Measurements from ENCODE around the gene DUSP22.
"Not testable (repeated sequence)": the region's sequence is repeated elsewhere in the genome, so short reads cannot be mapped to it uniquely, and the experiment has no call there.

DUSP22 gene

GRCh38 chr6:324116-324728, 31.9 kb downstream of the DUSP22 start:
- no peak for DNase-seq (ENCODE audit: low read depth)

DNA sequence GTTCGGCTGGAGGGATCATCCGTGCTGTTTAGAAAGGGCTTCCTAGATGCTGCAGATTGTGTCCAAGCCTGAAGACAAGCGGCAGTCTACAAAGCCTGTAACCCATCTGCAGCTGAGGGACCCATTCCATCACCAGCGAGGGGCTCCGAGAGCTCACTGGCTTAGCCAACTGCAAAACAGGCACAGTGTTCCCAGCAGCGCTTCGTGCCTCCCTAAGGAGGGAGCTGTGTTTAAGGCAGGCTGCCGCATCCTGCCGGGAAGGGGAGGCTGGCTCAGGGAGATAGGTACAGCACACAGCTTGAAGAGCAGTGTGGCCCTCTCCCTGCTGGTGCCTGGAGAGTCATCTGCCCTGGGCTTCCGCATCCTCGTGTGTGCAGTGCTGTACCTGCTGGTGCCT, 32.4 kb downstream of the DUSP22 start:
- DNase-seq (ENCODE audit: low read depth): no peak

DNA sequence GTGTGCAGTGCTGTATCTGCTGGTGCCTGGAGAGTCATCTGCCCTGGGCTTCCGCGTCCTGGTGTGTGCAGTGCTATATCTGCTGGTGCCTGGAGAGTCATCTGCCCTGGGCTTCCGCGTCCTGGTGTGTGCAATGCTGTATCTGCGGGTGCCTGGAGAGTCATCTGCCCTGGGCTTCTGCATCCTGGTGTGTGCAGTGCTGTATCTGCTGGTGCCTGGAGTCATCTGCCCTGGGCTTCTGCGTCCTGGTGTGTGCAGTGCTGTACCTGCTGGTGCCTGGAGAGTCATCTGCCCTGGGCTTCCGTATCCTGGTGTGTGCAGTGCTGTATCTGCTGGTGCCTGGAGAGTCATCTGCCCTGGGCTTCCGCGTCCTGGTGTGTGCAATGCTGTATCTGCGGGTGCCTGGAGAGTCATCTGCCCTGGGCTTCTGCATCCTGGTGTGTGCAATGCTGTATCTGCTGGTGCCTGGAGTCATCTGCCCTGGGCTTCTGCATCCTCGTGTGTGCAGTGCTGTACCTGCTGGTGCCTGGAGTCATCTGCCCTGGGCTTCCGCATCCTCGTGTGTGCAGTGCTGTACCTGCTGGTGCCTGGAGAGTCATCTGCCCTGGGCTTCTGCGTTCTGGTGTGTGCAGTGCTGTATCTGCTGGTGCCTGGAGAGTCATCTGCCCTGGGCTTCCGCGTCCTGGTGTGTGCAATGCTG, 33.0 kb downstream of the DUSP22 start:
- DNase-seq (ENCODE audit: low read depth): not testable (repeated sequence)

DNA sequence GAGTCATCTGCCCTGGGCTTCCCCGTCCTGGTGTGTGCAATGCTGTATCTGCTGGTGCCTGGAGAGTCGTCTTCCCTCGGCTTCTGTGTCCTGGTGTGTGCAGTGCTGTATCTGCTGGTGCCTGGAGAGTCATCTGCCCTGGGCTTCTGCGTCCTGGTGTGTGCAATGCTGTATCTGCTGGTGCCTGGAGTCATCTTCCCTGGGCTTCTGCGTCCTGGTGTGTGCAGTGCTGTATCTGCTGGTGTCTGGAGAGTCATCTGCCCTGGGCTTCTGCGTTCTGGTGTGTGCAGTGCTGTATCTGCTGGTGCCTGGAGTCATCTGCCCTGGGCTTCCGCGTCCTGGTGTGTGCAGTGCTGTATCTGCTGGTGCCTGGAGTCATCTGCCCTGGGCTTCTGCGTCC, 33.8 kb downstream of the DUSP22 start:
- DNase-seq (ENCODE audit: low read depth): not testable (repeated sequence)

DNA sequence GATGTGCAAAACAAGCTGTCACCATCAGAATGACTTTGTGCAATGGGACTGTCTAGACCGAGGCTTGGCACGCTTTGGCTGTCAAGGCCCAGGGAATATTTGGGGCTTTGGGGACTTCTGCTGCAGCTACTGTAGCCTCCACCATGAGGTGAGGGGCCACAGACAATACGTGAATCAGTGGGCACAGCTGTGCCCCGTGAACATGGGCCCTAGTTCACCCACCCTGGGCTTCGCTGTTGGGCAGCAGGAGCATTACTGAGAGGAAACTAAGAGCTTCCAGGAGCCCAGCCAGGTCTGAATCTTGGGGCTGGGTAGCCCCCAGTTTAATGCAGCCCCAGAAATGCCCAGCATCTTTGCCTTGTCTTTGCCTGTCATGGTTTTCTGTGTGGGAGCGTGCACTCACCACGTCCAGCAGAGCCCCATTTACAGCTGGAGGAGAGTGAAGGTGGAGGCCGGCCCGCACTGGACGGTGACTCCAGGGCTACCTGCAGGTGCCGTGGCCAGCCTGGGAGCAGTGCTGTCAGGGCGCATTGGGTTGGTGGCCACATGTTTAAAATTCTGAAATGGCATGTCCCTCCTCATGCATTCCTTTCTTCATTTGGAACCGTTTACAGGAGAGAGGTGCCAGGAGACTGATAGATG, 34.7 kb downstream of the DUSP22 start:
- DNase-seq (ENCODE audit: low read depth): no peak

- no peak for DNase-seq (ENCODE audit: low read depth)
These were observed 35.3 kb downstream of the DUSP22 start for GRCh38 chr6:327538-328116.

- DNase-seq (ENCODE audit: low read depth): no peak
These were observed 35.9 kb downstream of the DUSP22 start for GRCh38 chr6:328136-328670.

DNA sequence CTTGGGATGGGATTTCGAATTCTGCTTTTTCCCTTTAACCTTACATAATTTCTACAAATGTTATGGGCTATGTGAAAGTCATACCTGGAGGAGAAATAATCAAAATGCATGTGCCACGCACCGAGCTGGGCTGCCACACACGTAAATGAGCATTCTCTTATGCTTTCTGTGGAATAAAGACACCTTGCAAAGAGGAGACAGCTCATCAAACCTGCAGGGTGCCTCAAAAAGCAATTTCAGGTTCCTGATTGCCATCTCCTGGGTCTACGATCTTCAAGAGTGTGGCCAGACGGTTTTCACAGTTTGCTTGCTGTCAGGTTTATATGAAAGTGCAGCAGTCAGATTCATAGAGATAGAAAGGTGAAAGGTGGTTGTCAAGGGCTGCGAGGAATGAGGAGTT, 36.6 kb downstream of the DUSP22 start:
- no peak for DNase-seq (ENCODE audit: low read depth)

DNA sequence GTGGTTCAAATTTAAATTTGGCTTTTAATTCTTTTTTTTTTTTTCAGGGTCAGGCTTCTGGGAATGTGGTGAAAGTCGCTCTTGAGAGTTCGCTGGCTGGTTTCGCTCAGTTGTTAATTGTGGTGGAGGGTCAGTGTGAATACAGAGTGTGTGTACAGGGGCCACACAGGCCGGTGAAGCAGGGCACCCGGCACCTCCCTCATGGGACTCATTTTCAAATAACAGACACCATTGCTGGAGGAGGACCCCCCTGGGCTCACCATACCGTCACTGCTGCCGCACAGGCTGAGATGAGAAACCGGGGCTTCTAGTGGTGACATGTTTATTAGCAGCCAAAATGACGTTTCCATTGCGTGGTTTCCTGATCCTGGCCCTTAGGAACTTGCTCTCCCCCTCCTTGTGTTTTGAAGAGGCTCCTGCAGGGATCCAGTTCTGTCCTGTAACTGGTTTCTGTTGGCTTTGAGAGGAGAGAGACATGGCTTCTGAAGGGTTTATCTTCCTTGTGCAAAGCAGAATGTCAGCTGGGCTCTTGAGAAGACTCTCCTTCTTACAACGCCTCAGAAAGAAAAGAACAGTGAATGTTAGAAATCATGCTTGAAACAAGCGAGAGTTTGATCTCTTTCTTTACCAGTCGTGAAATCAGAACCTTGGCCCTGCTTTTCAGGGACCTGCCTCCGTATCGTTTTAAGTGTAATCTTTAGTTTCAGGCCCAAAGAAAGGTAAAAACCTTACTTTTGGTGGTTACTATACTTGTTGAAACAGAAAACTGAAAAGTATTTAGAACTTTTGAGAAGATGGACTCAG, 37.8 kb downstream of the DUSP22 start:
- no peak for DNase-seq (ENCODE audit: low read depth)

- DNase-seq (ENCODE audit: low read depth): no peak
These were observed 38.7 kb downstream of the DUSP22 start for GRCh38 chr6:330948-331347.

DNA sequence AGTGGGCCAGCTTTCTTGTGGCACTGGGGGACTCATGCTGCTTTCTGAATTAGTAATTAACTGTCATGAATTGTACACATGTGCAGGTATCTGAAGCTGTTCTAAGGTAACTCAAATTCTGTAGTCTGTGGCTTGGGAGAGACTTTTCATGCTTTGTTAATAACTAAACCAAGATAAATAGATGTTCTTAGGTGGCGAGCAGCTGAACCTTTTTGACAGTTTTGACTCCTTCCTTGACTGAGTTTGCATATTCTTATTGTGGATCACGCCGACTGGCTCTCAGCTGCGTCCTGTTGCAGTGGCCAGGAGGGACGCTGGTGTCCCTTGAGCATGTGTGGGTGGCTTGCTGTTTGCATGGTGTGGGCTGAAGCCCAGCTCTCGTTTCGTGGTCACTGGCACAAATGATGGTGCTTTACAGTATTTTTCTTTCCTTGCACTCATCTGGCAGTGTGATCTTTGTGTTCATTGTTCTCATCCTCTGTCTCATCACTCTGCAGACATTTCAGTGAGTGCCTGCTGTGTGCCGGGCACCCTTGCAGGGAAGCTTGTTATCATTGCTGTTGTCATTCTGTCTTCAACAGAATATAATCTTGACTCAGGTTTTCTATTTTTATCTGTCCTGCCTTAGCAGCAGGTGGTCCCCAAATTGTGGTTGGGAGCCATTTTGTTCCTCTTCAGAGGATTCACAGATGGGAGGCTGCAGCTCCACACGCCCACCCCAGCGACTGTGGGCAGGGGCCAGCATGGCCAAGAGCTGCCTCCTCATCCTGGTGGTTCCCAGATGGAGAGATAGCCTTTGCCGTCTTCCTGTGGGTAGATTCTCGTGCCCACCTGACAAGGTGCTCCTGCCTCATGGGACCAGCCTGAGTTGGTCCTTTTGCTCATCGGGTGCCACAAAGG, 39.6 kb downstream of the DUSP22 start:
- no peak for DNase-seq (ENCODE audit: low read depth)

GRCh38 chr6:332671-333070, 40.4 kb downstream of the DUSP22 start:
- no peak for DNase-seq (ENCODE audit: low read depth)

- no peak for DNase-seq (ENCODE audit: low read depth)
These were observed 41.2 kb downstream of the DUSP22 start for GRCh38 chr6:333379-334002.

- DNase-seq (ENCODE audit: low read depth): no peak
These were observed 42.5 kb downstream of the DUSP22 start for GRCh38 chr6:334536-335510.

DNA sequence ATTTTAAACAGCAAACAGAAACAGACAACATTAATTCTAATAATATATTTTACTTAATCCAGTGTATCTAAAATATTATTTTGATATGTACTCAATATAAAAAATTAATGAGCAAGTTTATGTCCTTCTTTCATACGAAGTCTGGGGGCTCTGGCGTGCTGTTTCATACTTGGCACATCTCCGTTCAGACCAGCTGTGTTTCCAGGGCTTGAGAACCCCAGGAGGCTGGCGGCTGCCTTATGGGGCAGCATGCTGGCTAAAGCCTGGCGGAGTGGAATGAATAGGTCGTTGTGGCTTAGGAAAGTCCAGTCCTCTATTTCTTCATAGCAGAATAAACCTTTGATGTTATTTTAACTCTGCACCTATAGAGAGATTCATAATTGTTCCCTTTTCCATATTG, 43.3 kb downstream of the DUSP22 start:
- no peak for DNase-seq (ENCODE audit: low read depth)

DNA sequence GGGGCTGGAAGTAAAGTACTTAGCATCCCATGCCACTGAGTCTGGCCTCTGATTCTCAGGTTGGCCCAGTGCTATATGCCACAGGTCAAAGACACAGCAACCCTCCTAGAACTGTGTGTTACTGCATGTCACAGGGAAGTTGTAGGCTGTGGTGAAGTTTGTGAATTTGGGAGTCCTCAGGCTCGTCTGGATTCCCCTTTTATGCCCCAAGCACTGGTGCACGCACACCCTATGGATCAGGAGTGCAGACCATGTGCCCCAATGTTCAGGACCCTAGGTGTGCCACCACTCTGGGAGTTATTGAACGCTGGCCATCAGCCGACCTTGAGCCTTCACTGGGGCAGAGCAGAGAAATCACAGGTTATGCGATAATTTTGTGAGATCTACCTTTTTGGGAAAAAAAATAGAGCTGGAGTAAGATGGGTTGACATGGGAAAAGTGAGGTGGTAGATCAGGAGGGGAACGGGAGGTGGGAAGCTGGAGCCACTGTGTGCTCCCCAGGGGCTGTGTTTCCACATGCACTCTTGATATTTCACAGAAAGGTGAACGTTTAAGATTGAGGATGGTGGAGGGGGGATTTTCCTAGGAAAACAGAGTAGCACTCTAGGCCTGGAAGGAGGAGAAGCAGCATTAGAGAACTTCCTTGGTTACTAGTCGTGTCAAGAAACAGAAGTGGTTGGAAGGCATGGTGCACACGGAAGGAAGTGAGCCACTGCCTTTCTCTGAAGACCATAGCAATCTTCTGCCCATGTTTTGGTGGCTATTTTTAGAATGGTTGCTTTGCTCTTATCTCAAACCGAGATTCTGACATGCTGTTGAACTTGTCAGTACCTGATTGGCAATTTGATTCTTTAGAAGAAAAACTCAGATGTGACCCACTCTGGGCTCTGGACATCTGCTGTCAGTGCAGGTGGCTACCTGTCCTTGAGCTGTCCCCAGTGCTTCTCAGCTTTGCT, 44.1 kb downstream of the DUSP22 start:
- no peak for DNase-seq (ENCODE audit: low read depth)

GRCh38 chr6:337805-338368, 45.6 kb downstream of the DUSP22 start:
- no peak for DNase-seq (ENCODE audit: low read depth)

DNA sequence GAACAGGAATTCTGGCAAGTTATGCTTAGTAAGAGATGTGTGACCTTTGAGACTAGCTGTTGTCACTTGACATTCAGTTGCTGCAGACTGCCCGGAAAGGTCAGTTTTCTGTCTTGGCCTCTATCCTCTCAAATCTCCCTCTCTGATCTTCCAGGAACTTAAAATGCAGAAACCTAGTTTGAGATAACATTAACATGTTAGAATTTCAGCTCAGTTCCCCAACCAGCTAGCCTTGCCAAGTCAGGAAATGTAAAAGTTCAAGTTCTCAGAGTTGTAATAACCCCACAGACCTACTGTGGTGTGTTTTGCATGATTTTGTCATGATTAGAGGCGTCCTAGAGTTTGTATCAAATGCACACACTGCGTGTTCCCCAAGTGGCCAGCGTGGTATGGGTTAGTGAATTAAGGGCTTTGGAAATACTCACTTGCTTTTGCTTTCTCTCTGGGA, 46.6 kb downstream of the DUSP22 start:
- DNase-seq (ENCODE audit: low read depth): no peak

Data from HS-27A (cell line).